Kidney (tissue), 14 donors: ENCODE measurements around the gene TAAR1. TPM values are rescaled to one million over a fixed set of nuclear protein-coding genes. Genes with fewer than 3 reads are reported as not detected.

Experiments used
- DNase-seq, 5 donors: peaks; one replicate each; pipeline ENCODE4 v3.0.0-alpha.2; 2013 to 2020
- FAIRE-seq: peaks from 2 replicates; lab custom pipeline; 2012; peaks lifted over from hg19 to GRCh38; lab: Jason Lieb, UNC
- H3K27ac ChIP-seq, 2 donors: one replicate each; pipeline ENCODE4 v1.7.0; 2013; ENCODE audit warnings: low read depth in 2 of 2, low read length in 2 of 2, inconsistent platforms in 1 of 2
- H3K27me3 ChIP-seq: one replicate; pipeline ENCODE4 v1.7.1; 2013; ENCODE audit warnings: low read length, inconsistent platforms; ENCODE audit not compliant: control insufficient read depth, insufficient read depth
- H3K36me3 ChIP-seq, 3 donors: one replicate each; pipeline versions ENCODE4 v1.7.0 to v1.7.1; 2013; ENCODE audit warnings: low read length in 3 of 3, control low read depth in 1 of 3, inconsistent platforms in 1 of 3; ENCODE audit not compliant: insufficient read depth in 3 of 3, control insufficient read depth in 2 of 3
- H3K4me1 ChIP-seq, 3 donors: one replicate each; pipeline versions ENCODE4 v1.7.0 to v1.7.1; 2013; ENCODE audit warnings: low read length in 3 of 3, inconsistent platforms in 1 of 3, low read depth in 1 of 3; ENCODE audit not compliant: control insufficient read depth in 2 of 3, insufficient read depth in 2 of 3
- H3K4me3 ChIP-seq, 3 donors: one replicate each; pipeline versions ENCODE4 v1.7.0 to v1.8.1; 2013; ENCODE audit warnings: low read length in 3 of 3, control low read depth in 1 of 3, inconsistent platforms in 1 of 3
- H3K9ac ChIP-seq, 3 donors: one replicate each; pipeline versions ENCODE4 v1.7.0 to v1.7.1; 2013; ENCODE audit warnings: low read length in 3 of 3, control low read depth in 1 of 3, inconsistent platforms in 1 of 3
- H3K9me3 ChIP-seq, 3 donors: one replicate each; pipeline versions ENCODE4 v1.7.0 to v1.7.1; 2013; ENCODE audit warnings: low read length in 3 of 3, control low read depth in 1 of 3, inconsistent platforms in 1 of 3; ENCODE audit not compliant: control insufficient read depth in 2 of 3, insufficient read depth in 1 of 3
- CTCF ChIP-seq: IDR thresholded peaks from 3 replicates; pipeline ENCODE4 v1.5.1; 2012; ENCODE audit warnings: mild to moderate bottlenecking, moderate library complexity, borderline replicate concordance; ENCODE audit not compliant: insufficient read depth; ENCODE audit errors: extremely low read depth
- intact Hi-C: fragments of 100-400 bp; cut with DNase I; formaldehyde crosslinking; loops from one replicate; pipeline ENCODE4 v1.11.1; 2022
- polyA plus RNA-seq: library from polyadenylated mRNA; stranded (reverse); fragments of 350-450 nt; fragmentation: Illumina TruSeq; extraction: RNeasy Lipid Tissue Mini Kit (QIAGEN cat#74804); gene quantifications from one replicate; pipeline ENCODE4 v1.2.3, GENCODE V29; 2014; ENCODE audit warnings: low read depth, low replicate concordance; ENCODE audit not compliant: insufficient read depth
- total RNA-seq: library from RNA; stranded (reverse); fragmentation: NEBNext Ultra II Directional; extraction: Animal tissue kit (Norgen Biotek cat#: 25700); gene quantifications from one replicate; pipeline ENCODE4 v1.2.1, GENCODE V29; 2021
- donor health status: control.
- donor health status: control.
- donor health status: control.
- donor health status: control.
- donor health status: control.
- donor health status: DM: yes; HTN: yes; CAD: no.
- donor health status: Normal renal cell carcinoma (clear cell type).

TAAR1 gene
- total and polyA plus RNA-seq, 2 donors from 2014 or later: not detected

GRCh38 chr6:132612449-132613108, 46.4 kb downstream of the TAAR1 start:
- Histone ChIP-seq H3K4me1 (no peaks in the 10 kb centered on the region), H3K9ac (no peak overlapping the region), H3K4me3 (no peak overlapping the region), H3K36me3 (no peaks in the 10 kb centered on the region), H3K9me3 (no peaks in the 10 kb centered on the region), H3K27me3 (no peaks in the 10 kb centered on the region), H3K27ac (no peak overlapping the region)
- TF ChIP-seq CTCF: no peak
- no peak for DNase-seq
- intact Hi-C loops: no loop called here
- no peak for FAIRE-seq

- Histone ChIP-seq H3K36me3 (no peaks in the 10 kb centered on the region), H3K9me3 (no peaks in the 10 kb centered on the region), H3K27ac (no peak overlapping the region), H3K27me3 (no peaks in the 10 kb centered on the region), H3K4me1 (no peaks in the 10 kb centered on the region), H3K9ac (no peak overlapping the region), H3K4me3 (no peak overlapping the region)
- no peak for TF ChIP-seq CTCF
- FAIRE-seq (no peak), DNase-seq (no peak)
- intact Hi-C loops: no loop called here
Measured at GRCh38 chr6:132611616-132612015, 47.4 kb downstream of the TAAR1 start.

GRCh38 chr6:132607544-132608233, 51.3 kb downstream of the TAAR1 start:
- H3K36me3 ChIP-seq: no peaks in the 10 kb centered on the region
- no peak overlapping the region for H3K4me3 ChIP-seq
- no peak for DNase-seq
- no peak for FAIRE-seq
- H3K9me3 ChIP-seq: no peaks in the 10 kb centered on the region
- no peaks in the 10 kb centered on the region for H3K4me1 ChIP-seq
- no peak for TF ChIP-seq CTCF
- no peaks in the 10 kb centered on the region for H3K27me3 ChIP-seq
- no peak overlapping the region for H3K27ac ChIP-seq
- intact Hi-C loops: no loop called here
- H3K9ac ChIP-seq: no peak overlapping the region
